Gastrocnemius medialis (tissue), 4 donors: ENCODE data around the gene AUTS2. TPM values are rescaled to one million over a fixed set of nuclear protein-coding genes. Genes with fewer than 3 reads are reported as not detected.

ENCODE experiments used
- ATAC-seq, 2 donors: fragments of 150-250 bp; one replicate each; pipeline ENCODE4 v1.9.1; 2016
- DNase-seq, 2 donors: peaks; one replicate each; pipeline ENCODE4 v3.0.0-alpha.2; 2019
- H3K27ac ChIP-seq, 4 donors: fragments of 200-600 bp; sonication (generic); 1 replicate in 1 of 4; 2 replicates in 3 of 4; pipeline ENCODE4 v1.5.1; 2016 to 2018; ENCODE audit warnings: mild to moderate bottlenecking in 2 of 4, moderate library complexity in 1 of 4
- H3K27me3 ChIP-seq, 3 donors: fragments of 200-600 bp; sonication (generic) in 2 of 3; 1 replicate in 1 of 3; 2 replicates in 2 of 3; pipeline versions ENCODE4 v1.5.1 to v1.6.0; 2016 to 2019; ENCODE audit warnings: mild to moderate bottlenecking in 1 of 3, moderate library complexity in 1 of 3
- H3K36me3 ChIP-seq, 2 donors: fragments of 200-600 bp; sonication (generic) in 1 of 2; one replicate each; pipeline ENCODE4 v1.5.1; 2017 to 2018
- H3K4me1 ChIP-seq, 2 donors: fragments of 200-600 bp; sonication (generic) in 1 of 2; one replicate each; pipeline ENCODE4 v1.5.1; 2016 to 2017; ENCODE audit warnings: mild to moderate bottlenecking in 2 of 2
- H3K4me3 ChIP-seq, 4 donors: fragments of 200-600 bp; sonication (generic) in 3 of 4; 1 replicate in 1 of 4; 2 replicates in 3 of 4; pipeline ENCODE4 v1.5.1; 2016 to 2019; ENCODE audit warnings: mild to moderate bottlenecking in 2 of 4
- H3K9me3 ChIP-seq, 3 donors: fragments of 200-600 bp; sonication (generic) in 2 of 3; 1 replicate in 1 of 3; 2 replicates in 2 of 3; pipeline ENCODE4 v1.5.1; 2016 to 2019
- POLR2A ChIP-seq, 2 donors: fragments of 450-650 bp; IDR thresholded peaks; one replicate each; pipeline ENCODE4 v1.6.1; 2017; ENCODE audit warnings: antibody characterized with exemption in 2 of 2, mild to moderate bottlenecking in 2 of 2, moderate library complexity in 2 of 2
- in situ Hi-C, 4 donors: fragments of 200-750 bp; cut with MboI; loops; one replicate each; pipeline versions ENCODE4 v1.15.0 to v1.8.0; 2017; ENCODE audit warnings: low sequenced_read_pairs in 4 of 4
- intact Hi-C: fragments of 100-400 bp; cut with DNase I; formaldehyde crosslinking; loops from one replicate; pipeline ENCODE4 v1.15.1; 2023; ENCODE audit warnings: low total_unique reads
- total RNA-seq, 4 donors: library from RNA; depleted of rRNA; stranded (reverse); fragments of >200 nt; gene quantifications; one replicate each; pipeline versions ENCODE4 v1.1.0 to v1.2.3, GENCODE V29; 2016
- TF ChIP-seq, protein P1 (sequence below), 5 experiments: fragments of 450-650 bp in 3 of 5; fragments of 200-600 bp in 2 of 5; sonication (generic) in 2 of 5; IDR thresholded peaks in 4 of 5; conservative IDR thresholded peaks in 1 of 5; 1 replicate in 4 of 5; 2 replicates in 1 of 5; pipeline ENCODE4 v1.5.1; 2016 to 2019; ENCODE audit warnings: antibody characterized with exemption in 5 of 5, mild to moderate bottlenecking in 3 of 5, moderate library complexity in 3 of 5

Gene AUTS2
- total RNA-seq, 4 donors from 2014 or later = 2.5 to 16.2 (median 8.5) TPM

DNA sequence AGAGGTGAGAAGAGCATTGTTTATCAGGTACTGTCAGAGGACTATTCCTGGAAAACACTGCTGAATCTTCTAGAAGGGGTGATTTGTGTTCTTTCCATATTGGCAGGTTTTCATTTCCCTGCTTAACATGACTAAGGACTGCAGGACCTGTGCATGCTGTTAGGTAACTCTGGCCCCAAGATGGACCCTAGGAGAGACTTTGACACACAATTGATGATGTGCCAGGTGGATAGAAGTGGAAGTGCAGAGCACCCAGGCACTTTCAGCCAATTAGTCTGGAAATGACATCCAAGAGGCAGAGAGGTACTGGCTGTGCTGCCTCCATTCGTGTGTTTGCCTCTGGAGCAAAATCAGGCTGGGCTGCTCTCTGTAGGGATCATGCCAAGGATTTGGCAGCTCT, 1037.4 kb downstream of the AUTS2 start:
- no peak overlapping the region for H3K27ac ChIP-seq

DNA sequence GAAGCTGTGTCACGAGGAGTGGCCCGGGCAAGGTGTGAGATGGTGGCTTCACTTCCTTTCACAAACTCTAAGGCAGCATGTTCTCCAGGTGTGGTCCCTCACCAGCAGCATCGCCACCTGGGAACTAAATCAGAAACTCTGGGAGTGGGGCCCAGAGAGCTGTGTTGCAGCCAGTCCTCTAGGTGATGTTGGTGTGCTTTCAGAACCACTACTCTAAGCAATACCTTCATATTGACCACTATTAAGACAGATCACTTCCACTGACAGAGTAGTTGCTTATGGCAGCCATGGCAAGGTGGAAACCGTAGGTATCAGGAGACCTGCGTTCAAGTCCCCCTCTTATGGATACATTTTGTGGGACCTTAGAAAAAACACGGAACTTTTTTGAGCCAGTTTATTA, 1037.9 kb downstream of the AUTS2 start:
- Histone ChIP-seq H3K27me3 (no peaks in the 10 kb centered on the region), H3K36me3 (no peaks in the 10 kb centered on the region), H3K9me3 (no peaks in the 10 kb centered on the region), H3K27ac (no peak overlapping the region), H3K4me1 (no peaks in the 10 kb centered on the region), H3K4me3 (no peak overlapping the region)
- no peak for TF ChIP-seq POLR2A (IDR thresholded peaks at IDR 0.05)
- TF ChIP-seq, protein P1, sequence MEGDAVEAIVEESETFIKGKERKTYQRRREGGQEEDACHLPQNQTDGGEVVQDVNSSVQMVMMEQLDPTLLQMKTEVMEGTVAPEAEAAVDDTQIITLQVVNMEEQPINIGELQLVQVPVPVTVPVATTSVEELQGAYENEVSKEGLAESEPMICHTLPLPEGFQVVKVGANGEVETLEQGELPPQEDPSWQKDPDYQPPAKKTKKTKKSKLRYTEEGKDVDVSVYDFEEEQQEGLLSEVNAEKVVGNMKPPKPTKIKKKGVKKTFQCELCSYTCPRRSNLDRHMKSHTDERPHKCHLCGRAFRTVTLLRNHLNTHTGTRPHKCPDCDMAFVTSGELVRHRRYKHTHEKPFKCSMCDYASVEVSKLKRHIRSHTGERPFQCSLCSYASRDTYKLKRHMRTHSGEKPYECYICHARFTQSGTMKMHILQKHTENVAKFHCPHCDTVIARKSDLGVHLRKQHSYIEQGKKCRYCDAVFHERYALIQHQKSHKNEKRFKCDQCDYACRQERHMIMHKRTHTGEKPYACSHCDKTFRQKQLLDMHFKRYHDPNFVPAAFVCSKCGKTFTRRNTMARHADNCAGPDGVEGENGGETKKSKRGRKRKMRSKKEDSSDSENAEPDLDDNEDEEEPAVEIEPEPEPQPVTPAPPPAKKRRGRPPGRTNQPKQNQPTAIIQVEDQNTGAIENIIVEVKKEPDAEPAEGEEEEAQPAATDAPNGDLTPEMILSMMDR (IDR thresholded peaks at IDR 0.05 in 4 of 5, conservative IDR thresholded peaks at IDR 0.05 in 1 of 5) = no peak
- DNase-seq (no peak), ATAC-seq (no peak)
- intact Hi-C loops = no loop called here
- in situ Hi-C loops = no loop called here

More for the DNA sequence above, 1037.4 kb downstream of the AUTS2 start:
- ATAC-seq (no peak), DNase-seq (no peak)
- TF ChIP-seq, protein P1 (IDR thresholded peaks at IDR 0.05 in 4 of 5, conservative IDR thresholded peaks at IDR 0.05 in 1 of 5) = no peak
- no peak for TF ChIP-seq POLR2A (IDR thresholded peaks at IDR 0.05)
- H3K9me3 ChIP-seq = no peaks in the 10 kb centered on the region
- no peaks in the 10 kb centered on the region for H3K36me3 ChIP-seq
- H3K27me3 ChIP-seq = no peaks in the 10 kb centered on the region
- in situ Hi-C loops (no loop called here), intact Hi-C loops (no loop called here)
- no peaks in the 10 kb centered on the region for H3K4me1 ChIP-seq
- H3K4me3 ChIP-seq = no peak overlapping the region

DNA sequence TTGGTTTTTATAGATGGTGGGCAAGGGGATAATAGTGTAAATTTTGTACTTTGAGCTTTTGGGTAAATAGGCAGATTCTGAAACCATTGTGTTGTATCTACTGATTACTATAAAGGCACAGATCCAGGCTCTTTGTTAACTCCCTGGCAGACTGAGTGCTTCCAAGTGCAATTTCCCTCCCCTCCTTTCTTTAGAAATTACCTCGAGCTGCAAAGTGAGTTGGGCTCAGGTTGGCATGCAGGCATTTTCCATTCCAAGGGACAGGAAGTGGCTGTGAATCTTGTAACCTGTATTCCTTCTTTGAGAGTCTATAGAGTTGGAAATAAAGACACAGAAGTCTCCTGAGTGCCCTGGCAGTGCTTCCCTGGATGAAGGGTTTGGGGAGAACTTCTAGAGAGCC, 1039.5 kb downstream of the AUTS2 start:
- no peak overlapping the region for H3K4me3 ChIP-seq
- no peaks in the 10 kb centered on the region for H3K36me3 ChIP-seq
- TF ChIP-seq POLR2A (IDR thresholded peaks at IDR 0.05) = no peak
- TF ChIP-seq, protein P1 (IDR thresholded peaks at IDR 0.05 in 4 of 5, conservative IDR thresholded peaks at IDR 0.05 in 1 of 5) = no peak
- ATAC-seq (no peak), DNase-seq (no peak)
- intact Hi-C loops (no loop called here), in situ Hi-C loops (no loop called here)
- no peaks in the 10 kb centered on the region for H3K4me1 ChIP-seq
- H3K27ac ChIP-seq = no peak overlapping the region
- no peaks in the 10 kb centered on the region for H3K27me3 ChIP-seq
- no peaks in the 10 kb centered on the region for H3K9me3 ChIP-seq

DNA sequence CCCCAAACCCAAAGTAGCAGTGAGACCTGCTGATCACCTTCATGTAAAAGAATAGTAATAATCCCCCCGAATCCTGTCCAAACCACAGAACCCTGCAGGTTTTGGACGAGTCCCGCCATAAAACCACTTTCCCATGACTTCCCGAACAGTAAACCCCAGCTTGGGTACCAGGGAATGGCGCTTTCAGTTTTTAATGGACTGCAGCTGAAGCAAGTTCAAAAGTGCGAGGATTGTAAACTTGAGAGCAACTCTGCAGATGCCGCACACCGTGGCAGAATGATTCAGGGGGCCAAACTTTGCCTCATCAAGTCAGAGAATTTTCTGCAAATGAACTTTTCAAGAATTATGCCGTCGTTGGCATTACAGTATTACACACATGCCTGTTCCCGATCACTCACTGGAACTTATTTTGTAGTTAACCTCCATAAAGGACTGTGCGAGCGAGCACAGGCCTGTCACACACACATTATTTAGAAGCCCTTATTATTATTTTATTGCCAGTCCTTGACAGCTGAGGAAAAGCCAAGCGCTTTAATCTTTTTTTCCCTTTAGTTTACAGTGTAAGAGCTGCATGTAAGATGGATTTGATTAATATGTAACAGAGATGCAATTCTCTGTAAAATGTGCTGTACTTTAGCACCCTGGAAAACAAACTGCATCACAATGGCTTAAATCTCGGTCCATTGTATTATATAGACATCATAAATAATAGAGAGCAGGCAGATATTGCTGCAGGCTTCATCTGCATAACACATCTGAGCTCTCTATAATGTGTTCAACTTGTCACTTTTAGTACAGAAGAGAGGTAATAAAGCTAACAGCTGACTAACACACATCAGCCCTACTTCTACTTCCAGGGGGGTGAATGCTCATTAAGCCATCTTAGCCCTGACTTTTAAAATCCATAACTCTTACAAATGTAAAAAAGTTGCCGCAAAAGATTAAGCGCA, 1040.2 kb downstream of the AUTS2 start:
- DNase-seq = no peak
- Histone ChIP-seq H3K9me3 (no peaks in the 10 kb centered on the region), H3K4me3 (no peak overlapping the region), H3K27ac (no peak overlapping the region), H3K27me3 (no peaks in the 10 kb centered on the region), H3K36me3 (no peaks in the 10 kb centered on the region), H3K4me1 (no peaks in the 10 kb centered on the region)
- TF ChIP-seq, protein P1 (IDR thresholded peaks at IDR 0.05 in 4 of 5, conservative IDR thresholded peaks at IDR 0.05 in 1 of 5) = no peak
- no peak for TF ChIP-seq POLR2A (IDR thresholded peaks at IDR 0.05)
- in situ Hi-C loops = no loop called here
- no peak for ATAC-seq
- intact Hi-C loops = no loop called here
